Psoas muscle (tissue), 8 donors: ENCODE results near the gene FGF14. TPM values are rescaled to one million over a fixed set of nuclear protein-coding genes. Genes with fewer than 3 reads are reported as not detected.

Experiments used
- ATAC-seq, 4 donors: fragments of 200-7000 bp; cut with Tn5 transposase; one replicate each; pipeline ENCODE4 v1.9.1; 2020; ENCODE audit warnings: moderate library complexity in 3 of 4, mild to moderate bottlenecking in 2 of 4
- DNase-seq, 2 donors: peaks; one replicate each; pipeline ENCODE4 v3.0.0-alpha.2; 2020
- H3K27ac ChIP-seq: fragments of 200-600 bp; one replicate; pipeline ENCODE4 v1.8.0; 2022
- H3K27me3 ChIP-seq, 3 donors: fragments of 200-600 bp in 1 of 3; one replicate each; pipeline versions ENCODE4 v1.6.1 to v1.8.0; 2013 to 2022; ENCODE audit warnings: low read length in 2 of 3, mild to moderate bottlenecking in 2 of 3, moderate library complexity in 1 of 3; ENCODE audit not compliant: insufficient read depth in 3 of 3
- H3K36me3 ChIP-seq, 2 donors: fragments of 200-600 bp in 1 of 2; one replicate each; pipeline versions ENCODE4 v1.6.1 to v1.8.0; 2013 to 2022; ENCODE audit warnings: low read depth in 1 of 2, mild to moderate bottlenecking in 1 of 2, moderate library complexity in 1 of 2; ENCODE audit not compliant: insufficient read depth in 1 of 2
- H3K4me1 ChIP-seq: fragments of 200-600 bp; one replicate; pipeline ENCODE4 v1.8.0; 2022
- H3K4me3 ChIP-seq: fragments of 200-600 bp; one replicate; pipeline ENCODE4 v1.8.0; 2022; ENCODE audit warnings: mild to moderate bottlenecking
- H3K9me3 ChIP-seq: fragments of 200-600 bp; one replicate; pipeline ENCODE4 v1.8.0; 2022
- whole genome bisulfite sequencing, 3 donors: extraction: QIAGEN DNeasy Blood & Tissue Kit; methylation state at CpG; one replicate each; pipeline versions ENCODE4 v1.1.6 to v1.1.7; 2013; 5-methylcytosine and 5-hydroxymethylcytosine counted together
- intact Hi-C, 2 donors: fragments of 100-400 bp; cut with DNase I; formaldehyde crosslinking; loops; one replicate each; pipeline versions ENCODE4 v1.11.0 to v1.14.2; 2022
- polyA plus RNA-seq, 3 donors: library from polyadenylated mRNA; stranded (reverse); fragments of 200-250 nt; gene quantifications; one replicate each; pipeline ENCODE4 v1.2.3, GENCODE V29; 2013
- total RNA-seq, 4 donors: library from RNA; stranded (reverse); fragmentation: NEBNext Ultra II Directional in 2 of 4; extraction: Animal tissue kit (Norgen Biotek cat#: 25700) in 2 of 4; gene quantifications; one replicate each; pipeline versions ENCODE4 v1.2.1 to v1.2.4, GENCODE V29; 2021 to 2023
- TF ChIP-seq, protein P1 (sequence below): fragments of 200-600 bp; IDR thresholded peaks from one replicate; pipeline ENCODE4 v1.8.0; 2022; ENCODE audit warnings: antibody characterized with exemption
- donor health status: healthy with polysubstance abuse.
- donor health status: DM: no; HTN: no; CAD: no; lungs with moderate emphysema.
- donor health status: Bipolar disorder and iron deficiency.
- donor health status: healthy.
- donor health status: DM: yes; HTN: yes; CAD: no.
- donor health status: DM: no; HTN: no; CAD: no.
- donor health status: DM: no; HTN: no; CAD: no.
- donor health status: DM: yes; HTN: yes; CAD: no.

The FGF14 gene
- total and polyA plus RNA-seq, 7 donors: 0.01 to 0.05 (median 0.02) TPM; not detected in 4

GRCh38 chr13:101691341-101691860, 710.4 kb downstream of the FGF14 start:
- ATAC-seq: no peak
- no peak for DNase-seq
- Histone ChIP-seq H3K4me1 (no peaks in the 10 kb centered on the region), H3K36me3 (no peaks in the 10 kb centered on the region), H3K27me3 (no peaks in the 10 kb centered on the region), H3K27ac (no peak overlapping the region), H3K4me3 (no peak overlapping the region), H3K9me3 (no peaks in the 10 kb centered on the region)
- intact Hi-C loops: no loop called here
- WGBS, 3 donors: 60 to 82% (median 64%) methylated on average over 3 of the region's 3 CpGs
- TF ChIP-seq, protein P1, sequence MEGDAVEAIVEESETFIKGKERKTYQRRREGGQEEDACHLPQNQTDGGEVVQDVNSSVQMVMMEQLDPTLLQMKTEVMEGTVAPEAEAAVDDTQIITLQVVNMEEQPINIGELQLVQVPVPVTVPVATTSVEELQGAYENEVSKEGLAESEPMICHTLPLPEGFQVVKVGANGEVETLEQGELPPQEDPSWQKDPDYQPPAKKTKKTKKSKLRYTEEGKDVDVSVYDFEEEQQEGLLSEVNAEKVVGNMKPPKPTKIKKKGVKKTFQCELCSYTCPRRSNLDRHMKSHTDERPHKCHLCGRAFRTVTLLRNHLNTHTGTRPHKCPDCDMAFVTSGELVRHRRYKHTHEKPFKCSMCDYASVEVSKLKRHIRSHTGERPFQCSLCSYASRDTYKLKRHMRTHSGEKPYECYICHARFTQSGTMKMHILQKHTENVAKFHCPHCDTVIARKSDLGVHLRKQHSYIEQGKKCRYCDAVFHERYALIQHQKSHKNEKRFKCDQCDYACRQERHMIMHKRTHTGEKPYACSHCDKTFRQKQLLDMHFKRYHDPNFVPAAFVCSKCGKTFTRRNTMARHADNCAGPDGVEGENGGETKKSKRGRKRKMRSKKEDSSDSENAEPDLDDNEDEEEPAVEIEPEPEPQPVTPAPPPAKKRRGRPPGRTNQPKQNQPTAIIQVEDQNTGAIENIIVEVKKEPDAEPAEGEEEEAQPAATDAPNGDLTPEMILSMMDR: no peak

GRCh38 chr13:101690871-101691270, 711.0 kb downstream of the FGF14 start:
- no peak overlapping the region for H3K4me3 ChIP-seq
- no peaks in the 10 kb centered on the region for H3K9me3 ChIP-seq
- H3K4me1 ChIP-seq: no peaks in the 10 kb centered on the region
- TF ChIP-seq, protein P1: no peak
- no peak for ATAC-seq
- intact Hi-C loops: no loop called here
- WGBS, 3 donors: 19 to 48% (median 23%) methylated on average over 2 of the region's 2 CpGs
- H3K27ac ChIP-seq: no peak overlapping the region
- no peaks in the 10 kb centered on the region for H3K27me3 ChIP-seq
- no peaks in the 10 kb centered on the region for H3K36me3 ChIP-seq
- no peak for DNase-seq

DNA sequence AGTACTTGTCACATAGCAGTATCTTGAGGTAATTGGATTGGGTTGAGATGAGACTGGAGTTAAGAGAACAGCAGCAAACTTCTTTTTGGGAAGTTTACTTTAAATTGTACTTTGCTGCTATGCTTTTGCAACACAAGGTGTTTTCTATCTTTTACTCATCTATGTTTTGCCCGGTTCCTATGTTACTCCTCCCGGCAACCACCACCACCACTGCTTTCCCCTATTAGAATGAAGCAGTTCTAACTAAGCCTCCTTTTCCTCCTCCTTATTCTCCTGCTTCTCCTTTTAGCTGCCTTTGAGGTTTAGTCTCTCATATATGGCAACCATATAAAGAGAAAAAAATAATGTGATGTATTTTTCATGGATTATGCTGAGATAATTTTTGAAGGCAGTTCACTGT, 715.8 kb downstream of the FGF14 start:
- Histone ChIP-seq H3K27ac (no peak overlapping the region), H3K4me3 (no peak overlapping the region), H3K27me3 (no peaks in the 10 kb centered on the region), H3K9me3 (no peaks in the 10 kb centered on the region), H3K4me1 (no peaks in the 10 kb centered on the region), H3K36me3 (no peaks in the 10 kb centered on the region)
- TF ChIP-seq, protein P1: no peak
- intact Hi-C loops: no loop called here
- 79 to 91% (median 88%) methylated on average over 2 of the region's 2 CpGs for WGBS, 3 donors
- ATAC-seq: no peak
- no peak for DNase-seq

GRCh38 chr13:101681834-101682233, 720.0 kb downstream of the FGF14 start:
- intact Hi-C loops: no loop called here
- TF ChIP-seq, protein P1: no peak
- no peak overlapping the region for H3K4me3 ChIP-seq
- ATAC-seq (no peak), DNase-seq (no peak)
- no peaks in the 10 kb centered on the region for H3K27me3 ChIP-seq
- no peaks in the 10 kb centered on the region for H3K4me1 ChIP-seq
- H3K27ac ChIP-seq: no peak overlapping the region
- H3K36me3 ChIP-seq: no peaks in the 10 kb centered on the region
- no peaks in the 10 kb centered on the region for H3K9me3 ChIP-seq
